ENCODE measurements around the gene FAT1. TPM values are rescaled to one million over a fixed set of nuclear protein-coding genes. Genes with fewer than 3 reads are reported as not detected.

Gene FAT1
- total RNA-seq, 1 donor from 2014 or later: 2.2 TPM

DNA sequence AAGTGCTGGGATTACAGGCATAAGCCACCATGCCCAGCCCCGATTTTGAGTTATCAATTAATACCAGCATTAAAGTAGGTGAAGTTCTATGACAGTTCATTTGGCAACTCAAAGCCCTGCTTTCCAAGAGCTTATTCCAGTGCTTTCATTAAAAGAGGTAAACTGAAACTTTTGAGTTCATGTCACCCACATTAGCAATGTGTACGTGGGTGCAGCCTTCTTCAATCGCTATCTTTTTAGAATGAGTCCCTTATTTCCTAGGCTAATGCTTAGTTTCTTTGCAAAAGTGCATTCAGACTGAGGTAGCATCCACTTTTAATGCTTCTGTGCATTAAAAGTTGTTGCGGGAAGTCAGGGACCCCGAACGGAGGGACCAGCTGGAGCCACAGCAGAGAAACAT lies 142.2 kb downstream of the FAT1 start:
- DNase-seq (ENCODE audit: low read depth, low spot score): no peak

DNA sequence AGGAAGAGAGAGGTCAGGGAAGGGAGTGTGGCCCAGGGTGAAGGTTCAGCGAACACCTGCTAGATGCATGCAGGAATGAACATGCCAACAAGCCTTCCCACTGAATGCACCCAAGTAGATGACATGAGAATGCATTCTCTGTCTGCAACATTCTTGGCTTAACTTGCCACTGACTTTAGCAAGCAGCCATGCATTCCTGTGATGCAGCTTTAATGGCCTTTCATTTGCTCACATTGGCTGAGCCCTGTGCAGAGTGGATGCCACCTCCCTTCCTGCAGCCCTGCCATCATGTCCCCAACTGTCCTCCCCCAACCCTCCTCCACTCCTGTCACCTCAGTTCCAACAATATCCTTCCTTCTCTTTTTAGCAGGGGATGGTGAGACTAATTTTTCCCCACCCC lies 143.0 kb downstream of the FAT1 start:
- DNase-seq (ENCODE audit: low read depth, low spot score): no peak

DNA sequence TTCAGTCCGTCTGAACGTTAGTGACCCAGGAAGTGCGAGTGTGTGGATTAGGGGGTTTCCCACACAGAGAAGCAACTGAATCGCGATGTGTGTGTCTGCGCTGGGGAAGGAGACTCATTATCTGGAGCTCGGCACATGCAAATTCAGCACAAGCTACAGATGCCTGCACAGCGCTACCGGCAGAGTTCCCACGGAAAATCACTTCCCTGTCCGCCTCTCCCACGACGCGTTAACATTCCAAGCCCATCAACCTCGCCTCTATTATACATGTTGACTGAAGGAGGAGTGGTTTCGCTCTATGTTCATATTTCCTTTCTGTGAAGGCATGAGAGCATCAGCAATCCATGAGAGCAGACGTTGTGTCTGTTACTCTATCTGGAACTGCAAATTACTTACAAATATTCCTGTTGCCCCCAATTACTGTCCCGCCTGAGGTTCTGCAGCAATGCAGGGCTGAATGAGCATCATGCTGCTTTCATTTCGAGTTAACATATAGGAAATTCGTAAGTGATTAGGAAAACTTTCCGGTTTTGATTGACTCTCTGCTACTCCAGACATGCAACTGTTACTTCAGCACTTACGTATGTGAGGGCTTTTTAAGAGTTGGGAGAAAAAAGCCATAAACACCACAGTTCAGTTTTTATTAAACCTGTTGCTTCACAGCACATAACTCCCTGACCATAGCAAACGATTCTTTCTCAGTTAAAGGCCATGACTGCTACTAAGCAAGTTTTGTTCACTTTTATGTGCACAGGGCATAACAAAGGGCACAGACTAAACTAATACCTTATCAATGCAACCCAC lies 153.3 kb downstream of the FAT1 start:
- no peak for DNase-seq (ENCODE audit: low read depth, low spot score)

DNA sequence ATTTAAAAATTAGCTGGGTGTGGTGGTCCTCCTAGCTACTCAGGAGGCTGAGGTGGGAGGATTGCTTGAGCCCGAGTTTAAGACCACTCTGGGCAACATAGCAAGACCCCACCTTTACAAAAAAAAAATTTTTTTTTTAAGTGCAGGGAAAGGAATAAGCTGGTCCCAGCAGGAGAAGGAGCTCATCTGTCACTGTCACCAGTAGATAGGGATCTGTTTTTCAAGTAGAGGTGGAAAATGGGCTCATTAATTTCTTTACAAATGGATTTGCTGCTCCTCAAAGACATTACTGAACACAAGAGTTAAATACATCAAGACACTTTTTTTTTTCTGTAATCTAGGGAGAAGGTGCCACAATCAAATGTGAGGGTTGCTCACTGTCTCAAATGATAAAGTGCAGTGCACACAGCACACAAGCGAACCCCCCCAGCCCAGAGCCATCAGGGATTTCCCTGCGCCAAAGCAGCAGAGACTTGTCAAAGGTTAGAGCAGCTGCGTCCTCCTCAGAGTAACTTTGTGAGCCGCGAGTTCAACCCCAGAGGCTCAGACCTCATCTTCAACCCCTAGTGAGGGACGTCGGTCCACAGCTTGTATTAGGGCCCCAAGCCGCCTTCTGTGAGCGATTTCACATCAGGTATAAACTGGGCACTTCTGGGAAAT lies 154.0 kb downstream of the FAT1 start:
- no peak for DNase-seq (ENCODE audit: low read depth, low spot score)

DNA sequence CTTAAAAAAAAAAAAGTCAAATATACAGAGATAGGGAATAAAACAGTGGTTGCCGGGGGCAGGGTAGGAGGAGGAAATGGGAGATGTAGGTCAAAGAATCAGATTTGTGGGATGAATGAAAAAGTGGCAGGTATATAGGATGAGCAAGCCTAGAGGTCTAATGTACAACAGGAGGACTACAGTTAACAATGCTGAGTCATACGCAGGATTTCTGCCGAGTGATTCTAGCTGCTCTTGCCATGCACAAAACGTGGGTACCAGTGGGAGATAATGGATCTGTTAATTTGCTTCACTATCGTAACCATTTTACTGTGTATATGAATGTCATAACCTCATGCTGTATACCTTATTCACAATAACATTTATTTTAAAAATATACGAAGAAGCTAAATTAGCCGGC lies 157.6 kb downstream of the FAT1 start:
- DNase-seq (ENCODE audit: low read depth, low spot score): no peak

DNA sequence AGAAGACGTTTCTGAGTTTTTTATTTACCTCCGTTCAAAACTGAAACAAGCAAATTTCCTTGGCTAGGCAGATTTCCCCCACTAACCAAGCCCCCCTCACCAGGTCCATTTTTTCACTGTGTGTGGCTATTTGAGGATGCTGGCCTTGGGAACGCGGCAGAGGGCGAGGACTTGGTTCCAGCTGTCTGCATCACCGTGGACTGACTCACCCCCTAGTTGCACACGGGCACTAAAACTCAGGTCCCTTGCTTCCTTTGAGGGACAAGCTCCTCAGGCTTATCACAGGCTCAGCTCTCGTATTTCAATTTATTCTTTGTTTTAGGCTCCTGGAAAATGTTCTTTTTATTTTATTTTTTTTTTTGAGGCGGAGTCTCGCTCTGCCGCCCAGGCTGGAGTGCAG lies 159.9 kb downstream of the FAT1 start:
- DNase-seq (ENCODE audit: low read depth, low spot score): no peak

DNA sequence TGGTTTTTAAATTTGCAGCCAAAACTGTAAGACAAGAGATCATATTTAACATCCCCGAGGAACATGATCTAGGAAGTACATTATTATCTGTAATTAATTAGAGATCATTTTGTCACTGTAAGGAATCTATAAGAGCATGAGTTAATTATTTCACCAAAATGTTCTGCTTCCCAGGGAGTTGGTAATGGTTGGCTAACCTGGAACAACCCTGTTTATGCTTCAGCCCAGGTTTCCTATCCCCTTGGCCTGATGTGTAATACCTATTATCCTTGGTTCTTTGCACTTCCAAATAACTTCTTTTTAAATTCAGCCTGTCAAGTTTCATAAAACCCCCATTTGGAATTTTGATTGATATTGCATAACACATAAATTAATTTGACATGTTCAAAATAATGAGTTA lies 161.9 kb downstream of the FAT1 start:
- DNase-seq (ENCODE audit: low read depth, low spot score): no peak

DNA sequence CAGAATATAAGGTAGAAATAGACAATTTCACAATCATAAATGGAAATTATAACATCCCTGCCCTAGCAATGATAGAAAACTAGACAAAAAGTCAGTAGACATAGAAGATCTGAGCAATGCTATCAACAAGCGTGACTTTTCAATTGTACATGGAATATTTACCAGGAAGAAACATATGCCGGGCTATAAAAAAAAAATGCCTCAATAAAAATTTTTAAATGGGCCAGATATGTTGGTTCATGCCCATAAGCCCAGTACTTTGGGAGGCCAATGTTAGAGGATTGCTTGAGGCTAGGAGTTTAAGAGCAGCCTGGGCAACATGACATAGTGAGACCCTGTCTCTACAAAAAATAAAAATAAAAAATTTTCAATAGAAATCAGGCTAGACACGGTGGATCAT lies 163.0 kb downstream of the FAT1 start:
- DNase-seq (ENCODE audit: low read depth, low spot score): no peak

DNA sequence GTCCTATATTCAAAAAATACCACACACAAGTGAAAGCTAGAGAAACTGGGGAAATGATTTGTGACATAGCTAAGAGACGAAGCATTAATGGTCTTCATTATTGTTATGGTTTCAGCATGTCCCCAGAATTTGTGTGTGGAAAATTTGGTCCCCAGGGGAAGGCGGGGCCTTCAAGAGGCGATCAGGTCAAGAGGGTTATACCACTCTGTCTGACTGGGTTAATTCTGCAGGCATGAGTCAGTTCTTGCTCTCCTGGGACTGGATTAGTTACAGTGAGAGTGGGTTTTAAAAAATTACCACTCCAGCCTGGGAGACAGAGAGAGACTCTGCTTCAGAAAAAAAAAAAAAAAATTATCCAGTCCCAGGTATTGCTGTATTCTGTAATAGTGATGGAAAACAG lies 166.2 kb downstream of the FAT1 start:
- DNase-seq (ENCODE audit: low read depth, low spot score): no peak

DNA sequence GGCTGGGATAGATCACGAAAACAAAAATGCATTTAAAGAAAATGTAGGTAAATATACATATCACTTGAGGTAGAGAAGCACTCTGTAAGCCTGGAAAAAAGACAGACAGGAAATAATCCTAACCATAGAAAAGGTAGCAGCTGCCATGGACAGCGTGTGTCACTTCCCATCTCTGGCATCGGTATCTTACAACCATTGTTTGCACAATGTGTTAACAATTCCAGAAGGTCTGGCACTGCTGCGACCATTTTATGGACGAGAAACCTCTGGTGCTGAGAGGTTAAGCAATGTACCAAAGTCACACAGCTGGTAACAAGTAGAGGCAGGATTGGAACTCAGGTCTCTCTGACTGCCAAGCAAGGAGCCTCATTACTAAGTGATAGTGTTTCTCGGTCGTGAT lies 166.6 kb downstream of the FAT1 start:
- DNase-seq (ENCODE audit: low read depth, low spot score): no peak

DNA sequence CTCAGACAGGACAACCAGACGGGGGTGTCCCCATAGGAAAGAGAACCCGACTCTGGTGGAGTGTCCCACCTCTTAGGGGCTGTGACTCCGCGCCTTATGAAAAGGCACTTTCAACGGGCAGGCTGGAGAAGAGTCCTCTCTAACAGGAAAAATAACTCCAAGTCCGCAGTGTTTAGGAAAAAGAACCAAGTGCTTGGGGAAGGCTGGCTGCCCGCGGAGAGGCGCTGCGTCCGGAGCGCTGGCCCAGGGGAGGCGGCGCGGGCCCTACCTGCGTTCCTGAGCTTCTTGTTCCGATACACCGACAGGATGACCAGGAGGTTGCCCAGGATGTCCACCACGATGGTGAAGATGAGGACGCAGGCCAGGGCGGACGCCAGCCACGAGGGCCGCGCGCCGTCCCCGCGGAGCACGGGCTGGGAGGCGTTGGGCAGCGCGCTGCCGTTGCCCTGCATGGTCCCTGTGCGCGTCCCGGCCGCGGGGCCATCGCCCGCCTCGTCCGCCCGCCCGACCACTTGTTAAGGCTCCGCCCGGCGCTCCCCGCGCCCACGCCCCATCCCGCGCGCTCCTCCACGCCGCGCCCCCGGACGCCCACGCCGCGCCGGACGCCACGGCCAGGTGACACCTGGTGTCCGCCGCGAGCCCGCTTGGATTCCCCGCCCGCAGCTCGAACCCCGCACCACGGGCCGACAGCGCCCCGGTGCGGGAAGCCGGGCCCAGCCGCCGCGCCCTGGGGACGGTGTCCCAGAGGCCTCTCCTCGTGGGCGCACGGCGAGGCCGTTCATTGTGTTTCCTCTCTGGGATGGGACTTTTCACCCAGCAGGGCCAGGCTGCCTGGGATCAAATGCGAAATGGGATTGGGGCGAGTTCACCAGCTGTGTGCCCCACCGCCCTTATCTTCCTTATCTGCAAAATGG lies 168.5 kb downstream of the FAT1 start, which contains the start of gene MTNR1A:
TSS of gene MTNR1A (minus strand) at position 654 of the 914 bp plus-strand sequence. CDS start at position 452, 202 bp downstream.
- DNase-seq (ENCODE audit: low read depth, low spot score): no peak

DNA sequence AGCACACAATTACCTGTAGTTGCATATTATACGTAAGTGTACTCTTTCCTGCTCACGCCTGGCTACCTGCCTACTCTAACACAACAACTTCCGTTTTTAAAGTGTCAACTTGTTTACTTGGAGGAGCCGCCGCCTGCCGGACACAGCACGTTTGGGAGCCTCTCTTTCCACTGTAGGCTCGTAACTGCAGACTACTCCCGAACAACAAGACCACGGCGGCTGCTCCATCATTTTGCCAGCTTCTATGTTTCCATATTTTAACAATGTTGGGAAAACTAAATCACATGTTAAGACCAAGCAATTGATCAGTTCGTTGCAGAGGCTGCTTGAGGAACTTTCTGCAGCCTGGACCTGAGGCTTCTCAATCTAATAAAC lies 169.1 kb downstream of the FAT1 start:
- no peak for DNase-seq (ENCODE audit: low read depth, low spot score)

DNA sequence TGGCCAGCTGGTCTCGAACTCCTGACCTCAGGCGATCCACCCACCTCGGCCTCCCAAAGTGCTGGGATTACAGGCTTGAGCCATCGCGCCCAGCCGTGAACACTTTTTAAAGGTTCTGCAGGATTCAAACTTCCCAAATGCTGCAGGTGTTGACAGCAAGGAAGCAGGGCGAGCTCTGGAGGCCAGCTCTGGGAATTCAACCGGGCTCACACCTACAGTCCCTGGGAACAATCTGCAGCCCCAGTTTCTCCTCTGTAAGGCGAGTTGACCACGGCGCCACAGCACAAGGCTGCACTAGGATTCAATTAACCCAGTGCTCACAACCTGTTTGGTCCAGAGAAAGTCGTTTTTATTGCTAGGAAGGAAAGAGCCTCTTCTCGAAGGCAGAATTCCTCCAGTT lies 169.9 kb downstream of the FAT1 start:
- no peak for DNase-seq (ENCODE audit: low read depth, low spot score)

DNA sequence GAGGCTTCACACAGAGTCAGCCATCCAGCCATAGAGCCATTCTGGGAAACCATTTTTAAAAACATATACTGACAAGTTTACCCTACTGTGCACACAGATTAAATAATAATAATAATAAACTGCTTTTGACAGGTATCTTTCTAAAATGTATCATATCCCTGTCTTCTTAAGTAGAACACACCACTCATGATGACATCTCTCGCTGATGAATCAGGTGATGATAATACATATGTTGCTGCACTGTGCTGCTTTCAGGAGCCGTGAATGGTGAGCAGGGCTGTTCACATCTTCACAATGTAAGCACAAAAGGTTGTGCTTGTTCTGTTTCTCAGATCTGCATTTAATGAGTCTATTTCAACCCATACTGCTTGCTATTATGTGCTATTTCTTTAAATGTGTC lies 171.8 kb downstream of the FAT1 start:
- DNase-seq (ENCODE audit: low read depth, low spot score): no peak

DNA sequence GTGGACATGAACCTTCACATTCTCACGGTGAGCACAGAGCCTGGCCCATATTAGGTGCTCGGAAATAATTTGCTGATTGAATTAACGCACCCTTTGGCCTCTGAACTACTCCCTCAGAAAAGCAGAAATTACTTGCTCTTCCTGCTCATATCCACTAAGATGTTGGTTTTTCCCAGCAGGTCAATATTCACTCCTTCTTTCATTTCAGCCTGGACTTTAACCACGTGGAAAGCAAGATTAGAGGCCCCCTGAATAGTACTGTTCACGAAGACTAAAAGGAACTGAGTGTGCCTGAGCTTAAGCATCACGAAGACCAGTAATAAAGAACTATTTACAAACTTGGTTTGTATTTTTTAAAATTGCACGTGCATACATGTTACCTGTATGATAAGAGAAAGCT lies 178.2 kb downstream of the FAT1 start:
- DNase-seq (ENCODE audit: low read depth, low spot score): no peak

DNA sequence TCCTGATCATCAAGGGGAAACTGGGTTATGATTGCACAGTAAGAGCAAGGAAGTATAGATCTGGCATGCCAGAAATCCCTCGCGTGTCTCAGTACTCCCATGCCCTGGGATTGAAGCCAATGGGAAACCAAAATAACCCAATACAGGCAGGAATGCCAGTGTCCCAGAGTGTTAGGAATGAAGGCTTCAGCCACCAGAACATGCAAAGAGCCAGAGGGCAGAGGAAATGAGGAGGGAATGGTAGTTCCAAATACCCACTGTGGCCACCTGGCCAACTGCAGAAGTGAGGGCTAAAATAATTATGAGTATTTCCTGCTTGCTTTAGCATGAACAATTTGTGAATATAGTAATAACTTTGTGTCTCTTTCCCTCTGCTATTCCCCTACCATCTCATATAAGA lies 180.4 kb downstream of the FAT1 start:
- no peak for DNase-seq (ENCODE audit: low read depth, low spot score)

DNA sequence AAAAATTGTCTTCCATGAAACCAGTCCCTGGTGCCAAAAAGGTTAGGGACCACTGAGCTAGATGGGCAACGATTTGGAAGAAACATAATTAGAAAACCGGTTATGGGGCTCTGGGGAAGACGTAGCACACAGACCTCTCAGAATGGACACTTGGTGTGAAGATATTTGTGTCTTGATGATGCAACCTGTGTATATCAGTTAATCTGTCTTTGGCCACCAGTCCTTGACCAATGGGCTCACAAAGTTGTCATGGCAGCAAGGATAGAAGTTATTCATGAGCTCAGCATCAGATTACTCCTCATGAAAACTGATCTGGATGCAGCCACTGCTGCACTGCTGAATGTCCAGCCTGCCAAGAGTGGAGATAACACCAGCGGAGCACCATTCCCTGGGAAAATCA lies 181.9 kb downstream of the FAT1 start:
- DNase-seq (ENCODE audit: low read depth, low spot score): no peak

DNA sequence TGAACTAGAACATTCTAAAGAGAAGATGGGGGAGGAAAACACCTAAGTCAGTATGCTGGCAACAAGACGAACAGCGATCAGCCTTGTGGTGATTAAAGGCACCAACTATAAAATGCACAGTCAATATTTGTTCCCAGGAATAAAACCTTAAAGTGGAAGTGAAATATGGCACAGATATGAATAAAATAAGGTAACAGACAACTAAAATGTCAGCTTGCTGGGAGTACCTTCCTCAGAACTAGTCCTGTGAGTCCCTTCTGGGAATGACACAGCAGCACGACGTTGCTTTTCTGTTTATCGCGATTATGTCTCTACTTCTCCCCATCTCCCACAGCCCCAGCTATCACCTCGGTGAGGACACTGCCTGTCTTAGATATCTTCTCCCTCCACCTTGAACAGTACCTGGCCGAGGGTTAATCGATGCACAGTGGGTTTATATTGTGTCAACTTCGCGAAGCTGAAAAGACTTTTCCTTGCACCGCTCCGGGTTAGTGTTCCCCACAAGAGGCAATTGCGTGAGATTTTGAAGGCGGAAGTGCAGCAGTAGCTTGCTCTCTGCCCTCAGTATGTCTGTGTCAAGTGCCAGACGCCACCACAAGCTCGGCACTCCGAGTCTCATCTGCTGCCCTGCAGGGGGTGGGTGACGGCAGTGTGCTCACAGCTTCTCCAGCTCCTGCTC lies 185.7 kb downstream of the FAT1 start:
- no peak for DNase-seq (ENCODE audit: low read depth, low spot score)
